Panc1 (cell line): ENCODE measurements around the gene ENOX2.

ENCODE experiments used
- CTCF ChIP-seq: fragments of 450-650 bp; IDR thresholded peaks from 2 replicates; pipeline ENCODE4 v1.5.1; 2017; ENCODE audit warnings: mild to moderate bottlenecking
- REST ChIP-seq, 2 experiments: IDR thresholded peaks; 2 replicates each; pipeline ENCODE4 v1.6.1; 2011 to 2012; ENCODE audit warnings: low read depth in 2 of 2, control low read depth in 1 of 2, low read length in 1 of 2, mild to moderate bottlenecking in 1 of 2, moderate library complexity in 1 of 2; ENCODE audit not compliant: insufficient read depth in 1 of 2
- TCF7L2 ChIP-seq: IDR thresholded peaks from 2 replicates; pipeline ENCODE4 v1.6.1; 2011; ENCODE audit warnings: mild to moderate bottlenecking, low read depth, low read length, inconsistent platforms

DNA sequence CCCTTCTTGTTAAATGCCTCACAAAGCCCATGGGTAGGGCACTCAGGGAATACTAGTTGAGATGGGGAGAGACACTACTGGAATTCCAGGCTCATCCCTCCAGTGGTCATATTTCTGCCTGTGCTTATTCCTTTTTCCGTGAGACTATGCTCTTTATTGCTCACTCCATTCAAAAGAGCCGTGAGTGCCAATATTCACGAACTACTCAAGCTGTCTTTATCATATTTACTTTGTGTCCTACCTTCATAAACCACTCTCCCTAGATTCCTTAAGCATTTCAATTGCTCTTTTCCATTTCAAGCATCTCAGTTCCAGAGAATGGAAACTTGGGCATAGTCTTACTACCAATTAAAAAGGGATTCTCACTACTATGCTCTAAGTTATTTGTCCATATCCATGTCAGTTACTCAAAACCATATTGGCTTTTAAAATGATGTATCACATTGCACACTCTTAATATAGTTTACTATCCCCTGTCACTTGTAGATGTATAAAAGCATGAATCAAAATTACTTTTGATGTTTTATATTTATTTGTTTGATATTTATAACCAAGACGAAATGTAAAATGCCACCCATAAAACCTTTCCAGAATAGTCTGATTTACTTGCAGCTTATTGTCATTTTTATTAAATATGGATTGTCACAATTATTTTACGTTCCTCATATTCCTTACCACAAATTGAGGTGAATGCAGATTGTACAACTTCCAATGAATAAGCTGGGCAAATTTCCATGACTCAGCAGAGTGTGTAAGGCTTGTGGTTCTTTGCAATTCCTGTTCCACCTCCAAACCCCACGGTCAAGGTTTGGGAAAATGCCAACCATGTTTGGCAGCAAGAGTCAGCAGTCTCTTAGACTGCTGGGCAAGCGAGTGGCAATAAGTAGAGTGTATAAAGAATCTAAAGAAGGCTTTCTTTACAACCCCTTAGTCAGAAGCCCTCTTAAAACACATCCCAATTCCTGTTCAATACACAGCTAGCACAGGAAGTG is 24.4 kb downstream of the ENOX2 start:
- TF ChIP-seq CTCF (no peak), REST (IDR thresholded peaks at IDR 0.05; ENCODE audit: insufficient read depth in 1 of 2, low read depth in 2 of 2, low read length in 1 of 2) (no peak), TCF7L2 (no peak)
